Upper lobe of left lung (tissue), 4 donors: ENCODE measurements around the gene TTC36.

Source experiments
- POLR2A ChIP-seq, 4 donors: fragments of 450-650 bp; IDR thresholded peaks; one replicate each; pipeline ENCODE4 v1.5.1; 2016 to 2017; ENCODE audit warnings: antibody characterized with exemption in 4 of 4, mild to moderate bottlenecking in 2 of 4
- POLR2AphosphoS5 ChIP-seq, 2 donors: sonication (generic); formaldehyde crosslinking; IDR thresholded peaks; one replicate each; pipeline ENCODE4 v1.5.1; 2017; ENCODE audit warnings: antibody characterized with exemption in 2 of 2
- TF ChIP-seq, protein P1 (sequence below), 6 experiments: fragments of 450-650 bp in 4 of 6; fragments of 200-600 bp in 2 of 6; sonication (generic) in 2 of 6; IDR thresholded peaks; one replicate each; pipeline ENCODE4 v1.5.1; 2016 to 2019; ENCODE audit warnings: antibody characterized with exemption in 6 of 6

- TF ChIP-seq, protein P1, sequence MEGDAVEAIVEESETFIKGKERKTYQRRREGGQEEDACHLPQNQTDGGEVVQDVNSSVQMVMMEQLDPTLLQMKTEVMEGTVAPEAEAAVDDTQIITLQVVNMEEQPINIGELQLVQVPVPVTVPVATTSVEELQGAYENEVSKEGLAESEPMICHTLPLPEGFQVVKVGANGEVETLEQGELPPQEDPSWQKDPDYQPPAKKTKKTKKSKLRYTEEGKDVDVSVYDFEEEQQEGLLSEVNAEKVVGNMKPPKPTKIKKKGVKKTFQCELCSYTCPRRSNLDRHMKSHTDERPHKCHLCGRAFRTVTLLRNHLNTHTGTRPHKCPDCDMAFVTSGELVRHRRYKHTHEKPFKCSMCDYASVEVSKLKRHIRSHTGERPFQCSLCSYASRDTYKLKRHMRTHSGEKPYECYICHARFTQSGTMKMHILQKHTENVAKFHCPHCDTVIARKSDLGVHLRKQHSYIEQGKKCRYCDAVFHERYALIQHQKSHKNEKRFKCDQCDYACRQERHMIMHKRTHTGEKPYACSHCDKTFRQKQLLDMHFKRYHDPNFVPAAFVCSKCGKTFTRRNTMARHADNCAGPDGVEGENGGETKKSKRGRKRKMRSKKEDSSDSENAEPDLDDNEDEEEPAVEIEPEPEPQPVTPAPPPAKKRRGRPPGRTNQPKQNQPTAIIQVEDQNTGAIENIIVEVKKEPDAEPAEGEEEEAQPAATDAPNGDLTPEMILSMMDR (IDR thresholded peaks at IDR 0.05): no peak
- TF ChIP-seq POLR2A (IDR thresholded peaks at IDR 0.05) (no peak), POLR2AphosphoS5 (IDR thresholded peaks at IDR 0.05) (no peak)
Observed at GRCh38 chr11:118547132-118547531, 19.9 kb downstream of the TTC36 start.
